Peyer's patch (tissue), 4 donors: Measurements from ENCODE around the gene UBE2V1. TPM values are rescaled to one million over a fixed set of nuclear protein-coding genes. Genes with fewer than 3 reads are reported as not detected.

ENCODE experiments used
- DNase-seq, 3 donors: peaks; one replicate each; pipeline ENCODE4 v3.0.0-alpha.2; 2017 to 2019
- H3K27ac ChIP-seq, 4 donors: fragments of 200-600 bp; sonication (generic); one replicate each; pipeline ENCODE4 v1.5.1; 2016 to 2019
- H3K27me3 ChIP-seq, 2 donors: fragments of 200-600 bp; sonication (generic); one replicate each; pipeline ENCODE4 v1.5.1; 2019
- H3K36me3 ChIP-seq, 3 donors: fragments of 200-600 bp; sonication (generic); one replicate each; pipeline ENCODE4 v1.5.1; 2016 to 2019
- H3K4me1 ChIP-seq, 4 donors: fragments of 200-600 bp; sonication (generic); one replicate each; pipeline ENCODE4 v1.5.1; 2016 to 2019
- H3K4me3 ChIP-seq, 4 donors: fragments of 200-600 bp; sonication (generic); 1 replicate in 3 of 4; 2 replicates in 1 of 4; pipeline ENCODE4 v1.5.1; 2016 to 2019; ENCODE audit warnings: mild to moderate bottlenecking in 1 of 4
- H3K9me3 ChIP-seq, 4 donors: fragments of 200-600 bp; sonication (generic); one replicate each; pipeline ENCODE4 v1.5.1; 2016 to 2019; ENCODE audit warnings: mild to moderate bottlenecking in 1 of 4
- POLR2A ChIP-seq, 2 donors: fragments of 450-650 bp; IDR thresholded peaks; one replicate each; pipeline ENCODE4 v1.5.1; 2017; ENCODE audit warnings: antibody characterized with exemption in 2 of 2, mild to moderate bottlenecking in 2 of 2, moderate library complexity in 2 of 2
- total RNA-seq, 4 donors: library from RNA; depleted of rRNA; stranded (reverse); fragments of >200 nt; gene quantifications; one replicate each; pipeline ENCODE4 v1.1.0, GENCODE V29; 2016
- TF ChIP-seq, protein P1 (sequence below), 6 experiments: fragments of 450-650 bp in 4 of 6; fragments of 200-600 bp in 2 of 6; sonication (generic) in 1 of 6; IDR thresholded peaks; one replicate each; pipeline ENCODE4 v1.5.1; 2017 to 2019; ENCODE audit warnings: antibody characterized with exemption in 6 of 6, mild to moderate bottlenecking in 3 of 6, moderate library complexity in 1 of 6

UBE2V1 gene
- total RNA-seq, 4 donors from 2014 or later = 94.4 to 111 (median 105) TPM

DNA sequence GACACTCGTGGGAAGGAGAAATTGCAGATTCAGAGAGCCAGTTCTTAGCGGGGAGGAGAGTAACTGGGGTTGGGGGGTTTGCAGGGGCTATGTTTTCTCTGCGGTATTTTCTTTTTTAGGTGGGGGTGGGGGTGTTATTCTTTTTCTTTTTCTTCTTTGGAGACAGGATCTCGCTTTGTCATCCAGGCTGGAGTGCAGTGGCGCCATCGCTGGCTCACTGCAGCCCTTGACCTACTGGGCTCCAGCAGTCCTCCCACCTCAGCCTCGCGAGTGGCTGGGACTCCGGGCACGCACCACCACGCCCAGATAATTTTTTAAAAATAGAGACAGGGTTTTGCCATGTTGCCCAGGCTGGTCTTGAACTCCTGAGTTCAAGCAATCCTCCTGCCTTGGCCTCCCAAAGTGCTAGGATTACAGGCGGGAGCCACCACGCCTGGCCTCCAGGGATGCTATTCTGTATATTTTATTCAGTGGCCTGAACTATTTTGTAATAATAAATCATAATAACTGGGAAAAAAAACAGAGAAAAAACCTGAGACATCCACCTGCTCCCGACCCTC, 57.3 kb downstream of the UBE2V1 start:
- H3K27me3 ChIP-seq = no peaks in the 10 kb centered on the region
- H3K36me3 ChIP-seq = no peaks in the 10 kb centered on the region
- no peak overlapping the region for H3K4me3 ChIP-seq
- H3K4me1 ChIP-seq = peaks cover 0 to 5% (median 0%) of the 10 kb centered on the region in 4 donors
- TF ChIP-seq, protein P1, sequence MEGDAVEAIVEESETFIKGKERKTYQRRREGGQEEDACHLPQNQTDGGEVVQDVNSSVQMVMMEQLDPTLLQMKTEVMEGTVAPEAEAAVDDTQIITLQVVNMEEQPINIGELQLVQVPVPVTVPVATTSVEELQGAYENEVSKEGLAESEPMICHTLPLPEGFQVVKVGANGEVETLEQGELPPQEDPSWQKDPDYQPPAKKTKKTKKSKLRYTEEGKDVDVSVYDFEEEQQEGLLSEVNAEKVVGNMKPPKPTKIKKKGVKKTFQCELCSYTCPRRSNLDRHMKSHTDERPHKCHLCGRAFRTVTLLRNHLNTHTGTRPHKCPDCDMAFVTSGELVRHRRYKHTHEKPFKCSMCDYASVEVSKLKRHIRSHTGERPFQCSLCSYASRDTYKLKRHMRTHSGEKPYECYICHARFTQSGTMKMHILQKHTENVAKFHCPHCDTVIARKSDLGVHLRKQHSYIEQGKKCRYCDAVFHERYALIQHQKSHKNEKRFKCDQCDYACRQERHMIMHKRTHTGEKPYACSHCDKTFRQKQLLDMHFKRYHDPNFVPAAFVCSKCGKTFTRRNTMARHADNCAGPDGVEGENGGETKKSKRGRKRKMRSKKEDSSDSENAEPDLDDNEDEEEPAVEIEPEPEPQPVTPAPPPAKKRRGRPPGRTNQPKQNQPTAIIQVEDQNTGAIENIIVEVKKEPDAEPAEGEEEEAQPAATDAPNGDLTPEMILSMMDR (IDR thresholded peaks at IDR 0.05) = no peak
- TF ChIP-seq POLR2A (IDR thresholded peaks at IDR 0.05) = no peak
- no peak for DNase-seq
- H3K9me3 ChIP-seq = no peaks in the 10 kb centered on the region
- no peak overlapping the region for H3K27ac ChIP-seq

DNA sequence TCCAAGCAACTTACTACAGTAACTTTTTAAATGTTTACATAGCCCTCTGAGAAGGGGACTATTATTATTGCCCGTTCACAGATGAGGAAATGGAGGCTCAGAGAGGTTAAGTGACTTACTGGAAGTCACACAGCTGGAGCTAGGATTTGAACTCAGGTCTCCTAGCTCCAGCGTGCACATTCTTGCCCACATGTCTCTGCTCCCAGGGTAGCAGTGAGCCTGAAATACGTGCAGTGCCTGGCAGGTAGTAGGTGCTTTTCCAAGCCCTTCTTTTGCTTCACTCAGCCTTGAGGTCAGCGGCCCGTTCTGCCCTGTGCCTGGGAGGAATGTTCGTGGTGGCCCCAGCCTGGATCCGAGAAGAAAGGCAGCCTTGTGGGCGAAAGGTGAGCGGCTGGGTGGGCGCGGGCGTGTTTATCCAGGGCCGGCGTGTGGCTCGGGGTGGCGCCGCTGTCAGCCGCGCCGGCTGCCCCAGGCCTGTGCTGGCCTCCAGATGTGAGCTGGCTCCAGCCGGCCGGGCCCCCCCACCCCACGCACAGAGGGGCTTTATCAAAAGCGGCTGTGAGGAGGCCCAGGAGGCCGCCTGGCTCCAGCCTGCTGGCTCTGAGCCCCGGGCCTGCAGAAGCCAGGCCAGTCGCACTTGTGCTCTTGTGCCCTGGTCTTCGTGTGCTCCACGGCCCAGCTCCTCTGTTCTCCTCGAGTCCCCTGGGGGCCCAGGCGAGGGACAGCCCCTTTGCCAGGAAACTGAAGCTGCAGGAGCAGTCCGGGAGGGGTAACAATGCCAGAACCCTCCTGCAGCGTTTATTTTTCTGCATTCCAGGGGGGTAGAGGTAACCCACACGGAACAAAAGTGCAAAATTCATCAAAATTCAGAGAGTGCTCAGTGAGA, 58.1 kb downstream of the UBE2V1 start:
- H3K4me3 ChIP-seq = no peak overlapping the region
- H3K36me3 ChIP-seq = no peaks in the 10 kb centered on the region
- no peaks in the 10 kb centered on the region for H3K9me3 ChIP-seq
- peaks cover 0 to 5% (median 0%) of the 10 kb centered on the region in 4 donors for H3K4me1 ChIP-seq
- no peak overlapping the region for H3K27ac ChIP-seq
- H3K27me3 ChIP-seq = no peaks in the 10 kb centered on the region
- no peak for DNase-seq
- TF ChIP-seq, protein P1 (IDR thresholded peaks at IDR 0.05) = no peak
- TF ChIP-seq POLR2A (IDR thresholded peaks at IDR 0.05) = no peak

DNA sequence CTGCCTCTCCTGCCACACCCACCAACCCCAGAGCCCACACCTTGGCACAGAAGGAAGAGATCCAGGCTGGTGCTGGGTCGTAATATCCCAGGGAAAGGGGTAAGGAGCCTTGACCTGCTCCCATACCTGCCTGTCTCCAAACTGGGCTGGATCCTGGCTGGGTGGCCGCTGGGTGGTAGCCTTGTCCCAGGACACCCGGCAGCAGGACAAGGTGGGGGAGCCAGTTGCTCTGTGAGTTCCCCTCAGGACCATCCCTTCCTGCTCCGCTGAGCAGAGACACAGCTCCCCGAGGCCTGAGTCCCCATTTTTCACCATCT, 58.8 kb downstream of the UBE2V1 start:
- Histone ChIP-seq H3K36me3 (no peaks in the 10 kb centered on the region), H3K9me3 (no peaks in the 10 kb centered on the region), H3K4me1 (peaks cover 0 to 5% (median 0%) of the 10 kb centered on the region in 4 donors), H3K27me3 (no peaks in the 10 kb centered on the region), H3K4me3 (no peak overlapping the region), H3K27ac (no peak overlapping the region)
- DNase-seq = no peak
- TF ChIP-seq, protein P1 (IDR thresholded peaks at IDR 0.05) = no peak
- TF ChIP-seq POLR2A (IDR thresholded peaks at IDR 0.05) = no peak

DNA sequence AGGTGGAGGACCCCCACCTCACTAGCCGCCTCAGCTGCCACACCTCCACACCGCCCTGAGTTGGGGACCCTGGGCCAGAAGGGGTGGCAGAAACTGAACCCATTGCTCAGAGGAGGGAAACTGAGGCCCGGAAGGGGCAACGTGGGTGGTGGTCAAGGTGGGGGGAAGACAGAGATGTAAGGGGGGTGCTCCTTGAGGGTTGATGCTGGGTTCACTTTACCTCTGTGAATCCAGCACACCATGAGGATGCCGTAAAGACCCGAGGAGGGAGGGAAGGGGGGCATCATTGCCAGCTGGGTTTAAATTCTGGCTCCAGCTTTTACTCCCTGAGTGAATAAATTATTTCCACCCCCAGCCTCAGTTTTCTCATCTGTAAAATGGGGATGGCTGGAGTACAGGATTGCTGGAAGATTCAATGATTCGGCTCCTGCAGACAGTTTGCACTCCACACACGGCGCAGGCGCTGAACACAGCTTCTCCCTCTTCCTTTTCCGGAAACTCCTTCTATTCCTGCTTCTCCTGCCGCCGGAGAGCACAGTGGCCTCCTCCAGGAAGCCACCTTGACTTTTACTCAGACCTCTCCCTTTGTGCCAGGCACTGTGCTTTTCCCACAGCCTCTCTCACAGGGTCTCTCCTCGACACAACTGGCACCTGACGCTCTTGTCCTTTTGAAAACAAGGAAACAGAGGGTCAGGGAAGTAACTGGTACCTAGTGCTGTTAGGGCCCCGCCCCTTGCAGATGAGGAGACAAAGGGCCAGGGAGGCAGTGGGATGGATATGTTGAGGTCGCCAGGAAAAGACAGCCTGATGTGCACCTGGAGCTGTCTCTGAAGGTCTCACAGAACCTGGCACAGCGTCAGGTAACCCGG, 59.4 kb downstream of the UBE2V1 start:
- no peaks in the 10 kb centered on the region for H3K27me3 ChIP-seq
- TF ChIP-seq POLR2A (IDR thresholded peaks at IDR 0.05) = no peak
- TF ChIP-seq, protein P1 (IDR thresholded peaks at IDR 0.05) = no peak
- H3K9me3 ChIP-seq = no peaks in the 10 kb centered on the region
- H3K4me1 ChIP-seq = peaks cover 0 to 5% (median 0%) of the 10 kb centered on the region in 4 donors
- H3K27ac ChIP-seq = no peak overlapping the region
- H3K36me3 ChIP-seq = no peaks in the 10 kb centered on the region
- no peak overlapping the region for H3K4me3 ChIP-seq
- DNase-seq = no peak

DNA sequence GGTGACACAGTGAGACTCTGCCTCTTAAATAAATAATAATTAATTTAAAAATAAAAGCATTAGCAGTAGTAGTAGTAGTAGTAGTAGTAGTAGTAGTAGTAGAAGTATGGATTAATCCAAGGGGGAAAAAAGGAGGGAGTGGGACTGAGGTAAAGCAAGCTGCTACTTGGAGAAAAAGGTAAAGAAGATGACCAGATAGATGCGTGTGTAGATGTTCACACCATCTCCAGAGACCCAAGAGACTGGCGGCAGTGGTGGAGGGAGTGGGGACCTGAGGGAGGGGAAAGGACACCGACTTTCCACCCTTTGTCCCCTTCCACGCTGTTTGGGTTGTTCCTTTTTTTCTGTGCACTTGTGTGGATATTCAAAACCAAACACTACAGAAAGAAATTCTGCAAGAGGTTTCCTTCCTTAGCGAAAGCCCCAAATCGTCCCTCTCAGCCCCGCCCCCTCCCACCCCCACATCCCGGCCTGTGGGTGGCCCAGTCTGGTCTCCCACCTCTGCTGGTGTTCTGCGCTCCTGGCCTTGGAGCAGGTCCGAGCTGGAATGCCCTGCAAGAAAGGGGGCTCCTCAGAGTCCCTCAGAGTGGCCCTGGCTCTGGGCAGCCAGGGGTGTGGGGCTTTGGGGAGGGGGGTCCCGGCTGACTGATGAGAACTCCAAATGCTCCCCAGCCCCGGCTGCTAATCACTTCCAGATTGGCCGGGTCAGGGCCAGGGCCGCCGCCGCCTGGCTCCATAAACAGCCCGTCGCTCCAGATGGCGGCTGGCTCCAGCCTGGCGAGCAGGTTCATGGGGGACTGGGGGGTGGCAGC, 60.2 kb downstream of the UBE2V1 start:
- no peaks in the 10 kb centered on the region for H3K36me3 ChIP-seq
- H3K4me1 ChIP-seq = peaks cover 0 to 9% (median 2%) of the 10 kb centered on the region in 4 donors
- no peaks in the 10 kb centered on the region for H3K9me3 ChIP-seq
- no peak for DNase-seq
- no peak overlapping the region for H3K4me3 ChIP-seq
- no peak overlapping the region for H3K27ac ChIP-seq
- no peak for TF ChIP-seq POLR2A (IDR thresholded peaks at IDR 0.05)
- TF ChIP-seq, protein P1 (IDR thresholded peaks at IDR 0.05) = no peak
- H3K27me3 ChIP-seq = no peaks in the 10 kb centered on the region
